Liver (tissue), 9 donors: ENCODE results near the gene USP25. TPM values are rescaled to one million over a fixed set of nuclear protein-coding genes. Genes with fewer than 3 reads are reported as not detected.

Experiments
- DNase-seq: peaks from one replicate; pipeline ENCODE4 v3.0.0-alpha.2; 2017; ENCODE audit warnings: low spot score
- H3K27ac ChIP-seq, 2 donors: one replicate each; pipeline ENCODE4 v1.7.0; 2013; ENCODE audit warnings: inconsistent platforms in 2 of 2, low read length in 2 of 2, control low read depth in 1 of 2, low read depth in 1 of 2, mild to moderate bottlenecking in 1 of 2
- H3K27me3 ChIP-seq, 4 donors: one replicate each; pipeline versions ENCODE4 v1.6.1 to v1.7.0; 2013; ENCODE audit warnings: low read length in 3 of 4, inconsistent platforms in 1 of 4, mild to moderate bottlenecking in 1 of 4, moderate library complexity in 1 of 4; ENCODE audit not compliant: control insufficient read depth in 4 of 4, insufficient read depth in 4 of 4
- H3K36me3 ChIP-seq, 4 donors: one replicate each; pipeline versions ENCODE4 v1.6.1 to v1.7.0; 2013; ENCODE audit warnings: low read length in 3 of 4, mild to moderate bottlenecking in 3 of 4, low read depth in 1 of 4, moderate library complexity in 1 of 4; ENCODE audit not compliant: control insufficient read depth in 4 of 4, insufficient read depth in 3 of 4
- H3K4me1 ChIP-seq, 4 donors: one replicate each; pipeline versions ENCODE4 v1.6.1 to v1.7.0; 2013; ENCODE audit warnings: low read length in 3 of 4, mild to moderate bottlenecking in 3 of 4, moderate library complexity in 1 of 4; ENCODE audit not compliant: control insufficient read depth in 4 of 4, insufficient read depth in 4 of 4
- H3K4me3 ChIP-seq, 3 donors: one replicate each; pipeline versions ENCODE4 v1.6.1 to v1.7.0; 2013; ENCODE audit warnings: low read length in 3 of 3, control low read depth in 1 of 3, low read depth in 1 of 3, mild to moderate bottlenecking in 1 of 3
- H3K9ac ChIP-seq, 2 donors: one replicate each; pipeline ENCODE4 v1.7.0; 2013; ENCODE audit warnings: low read length in 2 of 2, mild to moderate bottlenecking in 2 of 2, moderate library complexity in 2 of 2, control low read depth in 1 of 2, low read depth in 1 of 2
- H3K9me3 ChIP-seq, 4 donors: one replicate each; pipeline versions ENCODE4 v1.6.1 to v1.7.0; 2013; ENCODE audit warnings: low read length in 3 of 4; ENCODE audit not compliant: control insufficient read depth in 4 of 4
- CTCF ChIP-seq: fragments of 150-350 bp; IDR thresholded peaks from 2 replicates; pipeline ENCODE4 v1.5.1; 2017; ENCODE audit warnings: improper control_type of control experiment, low read depth, low read length; ENCODE audit not compliant: missing input control
- EGR1 ChIP-seq, 2 donors: IDR thresholded peaks; 2 replicates each; pipeline ENCODE4 v1.6.1; 2016 to 2018; ENCODE audit warnings: antibody characterized with exemption in 2 of 2, low read depth in 2 of 2
- FOXA2 ChIP-seq: IDR thresholded peaks from 2 replicates; pipeline ENCODE4 v1.6.1; 2016; ENCODE audit warnings: antibody characterized with exemption
- GABPA ChIP-seq, 2 donors: IDR thresholded peaks in 1 of 2; conservative IDR thresholded peaks in 1 of 2; 2 replicates each; pipeline ENCODE4 v1.6.1; 2016; ENCODE audit warnings: antibody characterized with exemption in 2 of 2, mild to moderate bottlenecking in 1 of 2, moderate library complexity in 1 of 2
- HNF4A ChIP-seq, 2 donors: conservative IDR thresholded peaks; 2 replicates each; pipeline ENCODE4 v1.6.1; 2016; ENCODE audit warnings: antibody characterized with exemption in 2 of 2, mild to moderate bottlenecking in 2 of 2
- JUND ChIP-seq, 2 donors: IDR thresholded peaks; 2 replicates each; pipeline ENCODE4 v1.6.1; 2016; ENCODE audit warnings: antibody characterized with exemption in 2 of 2
- NR2F2 ChIP-seq: IDR thresholded peaks from 2 replicates; pipeline ENCODE4 v1.6.1; 2016; ENCODE audit warnings: antibody characterized with exemption
- RAD21 ChIP-seq, 2 donors: IDR thresholded peaks; 2 replicates each; pipeline ENCODE4 v1.6.1; 2016; ENCODE audit warnings: antibody characterized with exemption in 2 of 2, mild to moderate bottlenecking in 2 of 2
- RXRA ChIP-seq, 2 donors: IDR thresholded peaks; 2 replicates each; pipeline ENCODE4 v1.6.1; 2017 to 2018; ENCODE audit warnings: antibody characterized with exemption in 2 of 2, mild to moderate bottlenecking in 1 of 2
- SP1 ChIP-seq: IDR thresholded peaks from 2 replicates; pipeline ENCODE4 v1.6.1; 2018; ENCODE audit warnings: antibody characterized with exemption, mild to moderate bottlenecking
- YY1 ChIP-seq: IDR thresholded peaks from 2 replicates; pipeline ENCODE4 v1.6.1; 2016; ENCODE audit warnings: antibody characterized with exemption, mild to moderate bottlenecking
- ZBTB33 ChIP-seq: IDR thresholded peaks from 2 replicates; pipeline ENCODE4 v1.6.1; 2016; ENCODE audit warnings: antibody characterized with exemption
- WGBS: extraction: QIAGEN DNeasy Blood & Tissue Kit; methylation state at CpG from one replicate; pipeline ENCODE4 v1.1.7; 2013; 5-methylcytosine and 5-hydroxymethylcytosine counted together
- polyA plus RNA-seq, 2 donors: library from polyadenylated mRNA; stranded (reverse) in 1 of 2; unstranded in 1 of 2; fragments of 200-250 nt in 1 of 2; fragments of >200 nt in 1 of 2; fragmentation: Nextera tagmentation in 1 of 2; extraction: Ambion mirVana in 1 of 2; gene quantifications; one replicate each; pipeline versions ENCODE4 v1.2.1 to v1.2.3, GENCODE V29; 2013 to 2015
- total RNA-seq, 2 donors: library from RNA; depleted of rRNA; stranded (reverse); fragments of >200 nt; gene quantifications; one replicate each; pipeline ENCODE4 v1.2.3, GENCODE V29; 2014
- TF ChIP-seq, protein P1 (sequence below): IDR thresholded peaks from 2 replicates; pipeline ENCODE4 v1.6.1; 2016; ENCODE audit warnings: antibody characterized with exemption
- TF ChIP-seq, protein P2 (sequence below): IDR thresholded peaks from 2 replicates; pipeline ENCODE4 v1.6.1; 2016; ENCODE audit warnings: antibody characterized with exemption, mild to moderate bottlenecking
- TF ChIP-seq, protein P3 (sequence below): IDR thresholded peaks from 2 replicates; pipeline ENCODE4 v1.6.1; 2016; ENCODE audit warnings: antibody characterized with exemption
- donor health status: healthy.
- donor health status: healthy.
- donor health status: healthy.
- donor health status: healthy.
- donor health status: healthy.

The USP25 gene
- total and polyA plus RNA-seq, 4 donors = 6.0 to 26.7 (median 15.3) TPM

DNA sequence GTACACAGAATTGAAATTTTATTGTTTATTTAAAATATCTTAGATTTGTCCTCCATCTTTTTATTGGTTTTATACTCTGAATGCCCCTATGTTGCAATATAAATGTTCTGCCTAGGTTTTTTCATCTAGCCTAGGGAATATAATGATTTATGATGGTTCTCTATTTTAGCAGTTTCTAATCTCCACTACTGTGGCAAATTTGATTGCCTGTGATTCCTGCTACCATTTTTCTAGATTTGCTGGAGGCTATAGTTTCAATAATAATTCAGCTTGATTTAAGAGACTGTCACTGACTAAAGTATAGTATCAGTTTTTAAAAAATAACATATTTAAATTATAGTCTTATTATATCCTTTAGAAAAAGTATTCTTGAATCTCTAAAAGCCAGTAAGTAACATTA lies 90.5 kb downstream of the USP25 start:
- no peaks in the 10 kb centered on the region for H3K9me3 ChIP-seq
- H3K27me3 ChIP-seq = no peaks in the 10 kb centered on the region
- DNase-seq = no peak
- TF ChIP-seq HNF4A (conservative IDR thresholded peaks at IDR 0.05) = no peak
- no peak for TF ChIP-seq FOXA2
- TF ChIP-seq, protein P1, sequence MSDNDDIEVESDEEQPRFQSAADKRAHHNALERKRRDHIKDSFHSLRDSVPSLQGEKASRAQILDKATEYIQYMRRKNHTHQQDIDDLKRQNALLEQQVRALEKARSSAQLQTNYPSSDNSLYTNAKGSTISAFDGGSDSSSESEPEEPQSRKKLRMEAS = no peak
- TF ChIP-seq, protein P2, sequence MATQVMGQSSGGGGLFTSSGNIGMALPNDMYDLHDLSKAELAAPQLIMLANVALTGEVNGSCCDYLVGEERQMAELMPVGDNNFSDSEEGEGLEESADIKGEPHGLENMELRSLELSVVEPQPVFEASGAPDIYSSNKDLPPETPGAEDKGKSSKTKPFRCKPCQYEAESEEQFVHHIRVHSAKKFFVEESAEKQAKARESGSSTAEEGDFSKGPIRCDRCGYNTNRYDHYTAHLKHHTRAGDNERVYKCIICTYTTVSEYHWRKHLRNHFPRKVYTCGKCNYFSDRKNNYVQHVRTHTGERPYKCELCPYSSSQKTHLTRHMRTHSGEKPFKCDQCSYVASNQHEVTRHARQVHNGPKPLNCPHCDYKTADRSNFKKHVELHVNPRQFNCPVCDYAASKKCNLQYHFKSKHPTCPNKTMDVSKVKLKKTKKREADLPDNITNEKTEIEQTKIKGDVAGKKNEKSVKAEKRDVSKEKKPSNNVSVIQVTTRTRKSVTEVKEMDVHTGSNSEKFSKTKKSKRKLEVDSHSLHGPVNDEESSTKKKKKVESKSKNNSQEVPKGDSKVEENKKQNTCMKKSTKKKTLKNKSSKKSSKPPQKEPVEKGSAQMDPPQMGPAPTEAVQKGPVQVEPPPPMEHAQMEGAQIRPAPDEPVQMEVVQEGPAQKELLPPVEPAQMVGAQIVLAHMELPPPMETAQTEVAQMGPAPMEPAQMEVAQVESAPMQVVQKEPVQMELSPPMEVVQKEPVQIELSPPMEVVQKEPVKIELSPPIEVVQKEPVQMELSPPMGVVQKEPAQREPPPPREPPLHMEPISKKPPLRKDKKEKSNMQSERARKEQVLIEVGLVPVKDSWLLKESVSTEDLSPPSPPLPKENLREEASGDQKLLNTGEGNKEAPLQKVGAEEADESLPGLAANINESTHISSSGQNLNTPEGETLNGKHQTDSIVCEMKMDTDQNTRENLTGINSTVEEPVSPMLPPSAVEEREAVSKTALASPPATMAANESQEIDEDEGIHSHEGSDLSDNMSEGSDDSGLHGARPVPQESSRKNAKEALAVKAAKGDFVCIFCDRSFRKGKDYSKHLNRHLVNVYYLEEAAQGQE = no peak
- TF ChIP-seq RAD21 (IDR thresholded peaks at IDR 0.05) = no peak
- no peak for TF ChIP-seq RXRA (IDR thresholded peaks at IDR 0.05)
- TF ChIP-seq EGR1 (IDR thresholded peaks at IDR 0.05; ENCODE audit: low read depth in 2 of 2) = no peak
- no peak for TF ChIP-seq JUND (IDR thresholded peaks at IDR 0.05)
- no peak for TF ChIP-seq YY1
- no peak overlapping the region for H3K9ac ChIP-seq
- H3K27ac ChIP-seq = no peak overlapping the region
- H3K4me1 ChIP-seq = no peaks in the 10 kb centered on the region
- peaks cover 0 to 10% (median 2%) of the 10 kb centered on the region in 4 donors for H3K36me3 ChIP-seq
- no peak overlapping the region for H3K4me3 ChIP-seq

DNA sequence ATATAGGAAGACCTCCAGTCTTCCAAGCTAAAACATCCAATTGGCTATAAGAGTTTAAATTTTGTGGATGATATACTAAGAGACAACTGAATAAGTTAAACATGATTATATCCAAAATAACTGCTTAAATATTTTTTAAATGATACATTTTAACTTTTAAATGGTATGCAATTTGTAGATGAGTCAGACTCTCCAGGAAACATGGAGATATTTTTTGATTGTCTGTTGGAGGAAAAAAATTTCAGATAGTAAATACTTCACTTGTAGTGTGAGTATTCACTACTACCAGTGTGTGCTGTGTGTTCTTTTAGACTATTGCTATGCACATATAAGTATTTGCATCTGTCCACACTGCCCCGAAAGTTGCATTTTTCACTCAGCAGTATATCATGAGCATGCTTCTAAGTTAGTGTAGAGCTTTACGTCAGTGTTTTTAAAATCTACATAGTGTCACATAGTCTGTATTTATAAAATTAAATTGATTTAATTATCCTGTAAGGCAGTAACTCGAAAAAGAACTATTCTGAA lies 91.1 kb downstream of the USP25 start:
- Histone ChIP-seq H3K4me1 (no peaks in the 10 kb centered on the region), H3K4me3 (no peak overlapping the region), H3K9me3 (no peaks in the 10 kb centered on the region), H3K9ac (no peak overlapping the region), H3K27me3 (no peaks in the 10 kb centered on the region), H3K27ac (no peak overlapping the region), H3K36me3 (peaks cover 0 to 8% (median 2%) of the 10 kb centered on the region in 4 donors)
- 96% methylated on average over 3 of the region's 3 CpGs for WGBS
- DNase-seq = no peak
- TF ChIP-seq JUND (IDR thresholded peaks at IDR 0.05) (no peak), SP1 (no peak), EGR1 (IDR thresholded peaks at IDR 0.05; ENCODE audit: low read depth in 2 of 2) (no peak), CTCF (no peak), RAD21 (IDR thresholded peaks at IDR 0.05) (no peak), YY1 (no peak), ZBTB33 (no peak), RXRA (IDR thresholded peaks at IDR 0.05) (no peak), NR2F2 (no peak), GABPA (IDR thresholded peaks at IDR 0.05 in 1 of 2, conservative IDR thresholded peaks at IDR 0.05 in 1 of 2) (no peak)
- TF ChIP-seq, protein P3, sequence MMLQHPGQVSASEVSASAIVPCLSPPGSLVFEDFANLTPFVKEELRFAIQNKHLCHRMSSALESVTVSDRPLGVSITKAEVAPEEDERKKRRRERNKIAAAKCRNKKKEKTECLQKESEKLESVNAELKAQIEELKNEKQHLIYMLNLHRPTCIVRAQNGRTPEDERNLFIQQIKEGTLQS = no peak
- TF ChIP-seq, protein P2 = no peak
